Non-pigmented ciliary epithelial cell (primary cell): ENCODE measurements around the gene MVB12A.

Experiments
- DNase-seq: peaks from one replicate; pipeline ENCODE4 v3.0.0-alpha.2; 2010; ENCODE audit warnings: low read depth

The MVB12A gene

DNA sequence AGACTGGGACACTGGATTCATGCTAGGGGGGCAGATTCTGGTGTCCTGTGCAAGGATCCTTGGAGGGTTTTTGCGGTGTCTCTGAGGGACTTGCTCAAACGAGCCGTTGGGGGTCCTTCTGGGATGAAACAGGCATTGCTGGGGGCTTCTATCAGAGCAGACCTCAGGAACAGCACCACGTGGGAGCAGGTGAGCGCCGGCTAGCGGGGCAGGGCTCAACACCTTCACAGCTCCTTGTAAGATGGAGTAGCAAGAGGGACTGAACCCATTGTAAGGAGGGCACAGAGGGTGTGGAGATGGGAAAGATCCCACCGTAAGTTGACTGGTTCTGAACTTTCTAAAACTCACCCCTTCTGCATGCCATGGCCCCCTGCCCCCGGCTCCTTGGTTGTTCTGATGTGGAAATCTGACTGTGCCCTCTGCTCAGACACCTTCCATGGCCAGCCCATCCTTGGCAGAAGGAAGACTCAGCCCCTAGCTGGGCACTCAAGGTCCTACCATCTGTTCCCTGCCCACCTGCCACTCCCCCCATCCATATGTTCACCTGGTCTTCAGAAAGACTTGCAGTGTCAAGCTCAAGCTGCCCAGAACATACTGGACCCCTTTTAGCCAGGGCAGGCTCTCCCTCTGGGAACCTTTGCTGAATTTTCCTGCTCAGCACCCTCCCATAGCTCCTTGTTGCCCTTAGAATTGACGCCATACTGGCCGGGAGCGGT is 51.7 kb downstream of the MVB12A start:
- no peak for DNase-seq

DNA sequence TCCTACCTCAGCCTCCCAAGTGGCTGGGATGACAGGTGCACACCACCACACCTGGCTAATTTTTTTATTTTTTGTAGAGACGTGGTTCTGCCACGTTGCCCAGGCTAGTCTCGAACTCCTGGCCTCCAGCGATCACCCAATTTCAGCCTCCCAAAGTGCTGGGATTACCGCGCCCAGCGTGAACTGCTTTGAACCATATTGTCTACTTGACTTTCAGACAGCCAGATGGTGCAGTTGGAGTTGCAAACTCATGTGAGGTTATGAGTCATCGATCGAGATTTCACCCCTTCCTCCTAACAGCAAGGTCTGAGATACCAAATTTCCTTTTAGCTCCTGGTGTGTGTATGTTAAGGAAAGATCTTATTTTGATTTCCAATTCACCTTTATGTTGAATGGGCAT is 53.2 kb downstream of the MVB12A start:
- DNase-seq: peak; percentile 67
